Measurements from ENCODE around the gene NCBP2L. TPM values are rescaled to one million over a fixed set of nuclear protein-coding genes. Genes with fewer than 3 reads are reported as not detected.

NCBP2L gene
- total and polyA plus RNA-seq, 2 of the 8 experiments (the other 6 are each of a cell fraction or from before 2014, with no cell fraction given): not detected

DNA sequence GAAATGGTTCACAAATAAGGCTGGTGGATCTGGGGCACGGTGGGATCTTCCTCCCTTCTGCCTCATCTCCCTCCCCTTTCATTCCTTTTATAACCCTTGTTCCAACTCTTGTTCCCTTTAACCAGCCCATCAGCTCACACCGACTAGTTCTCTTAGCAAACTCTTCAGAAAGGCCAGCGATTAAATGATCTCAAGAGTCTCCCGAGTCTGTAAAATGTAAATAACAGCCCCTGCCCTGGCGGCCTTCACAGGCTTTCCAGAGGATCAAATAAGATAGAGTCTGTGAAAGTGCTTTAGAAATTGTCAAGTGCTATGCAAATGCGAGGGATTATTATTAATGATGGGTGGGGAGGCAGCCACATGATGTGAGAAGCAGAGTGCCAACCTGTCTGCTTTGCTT is 29.0 kb upstream of the NCBP2L start:
- H3K79me1 ChIP-seq (ENCODE audit: low read depth, low read length): no peaks in the 10 kb centered on the region
- no peaks in the 10 kb centered on the region for H4K20me1 ChIP-seq (replicated peaks in 1 of 2; ENCODE audit: control insufficient read depth in 1 of 2, insufficient read depth in 2 of 2, low read length in 2 of 2)
- H2AK5ac ChIP-seq (ENCODE audit: low read depth, low read length): no peak overlapping the region
- H2BK5ac ChIP-seq (ENCODE audit: low read depth, low read length): no peak overlapping the region
- ChIA-PET POLR2A (ENCODE audit: partially characterized antibody) (no interaction called here), CTCF (ENCODE audit: partially characterized antibody) (interaction anchor here (0.6 to 1.2 kb wide), 4 partner anchors 11 to 37 kb away, joined by 3 to 4 read pairs (median 4); partner anchors contain the start of gene NCBP2L)
- no peaks in the 10 kb centered on the region for H3K9me3 ChIP-seq (ENCODE audit: insufficient read depth in 2 of 2, low read depth in 1 of 2, low read length in 1 of 2)
- H3K79me2 ChIP-seq (ENCODE audit: control insufficient read depth in 1 of 2, insufficient read depth in 2 of 2, low read length in 2 of 2): no peaks in the 10 kb centered on the region
- H3K36me3 ChIP-seq (ENCODE audit: control insufficient read depth in 2 of 4, insufficient read depth in 4 of 4, low read length in 3 of 4): no peaks in the 10 kb centered on the region
- 76% methylated on average over 5 of the region's 6 CpGs; no CpG with 5 or more reads in 1 of the 2 experiments for WGBS, 2 experiments (ENCODE audit: extremely low coverage in 1 of 2, insufficient coverage in 1 of 2, insufficient read length in 1 of 2, insufficient replicate concordance in 2 of 2, low coverage in 1 of 2, low lambda C conversion rate in 2 of 2, missing lambda C conversion rate in 1 of 2)
- no peak overlapping the region for H2BK20ac ChIP-seq (ENCODE audit: low read length)
- no peak overlapping the region for H3K18ac ChIP-seq (ENCODE audit: extremely low read depth, low read length)
- no peak overlapping the region for H3K9ac ChIP-seq (replicated peaks in 1 of 4; ENCODE audit: extremely low read depth in 1 of 4, low read depth in 3 of 4, low read length in 3 of 4)
- no peaks in the 10 kb centered on the region for H3K23me2 ChIP-seq (ENCODE audit: low read depth, low read length)
- H3K14ac ChIP-seq (ENCODE audit: insufficient read length): no peak overlapping the region
- no peak overlapping the region for H3K4ac ChIP-seq (replicated peaks; ENCODE audit: insufficient read length, low read depth, low read length)
- no peak for DNase-seq (ENCODE audit: low read depth in 1 of 2, low spot score in 2 of 2)
- H4K5ac ChIP-seq (ENCODE audit: insufficient read length, low read depth, low read length): no peak overlapping the region
- H3K56ac ChIP-seq (replicated peaks; ENCODE audit: insufficient read length, low read depth, low read length): no peak overlapping the region
- H2AFZ ChIP-seq (ENCODE audit: low read length): no peak overlapping the region
- peaks cover 0 to 9% (median 2%) of the 10 kb centered on the region in 4 experiments; a peak in 4 of 7 replicates for H3K4me1 ChIP-seq (replicated peaks in 1 of 4; ENCODE audit: control insufficient read depth in 3 of 4, insufficient read depth in 4 of 4, low read length in 3 of 4)
- H2BK15ac ChIP-seq (ENCODE audit: low read length): no peak overlapping the region
- H3K27me3 ChIP-seq (replicated peaks in 1 of 4; ENCODE audit: control insufficient read depth in 3 of 4, extremely low read depth in 1 of 4, insufficient read depth in 3 of 4, low read length in 3 of 4): no peaks in the 10 kb centered on the region; a peak in 1 of 7 replicates
- H2BK12ac ChIP-seq (ENCODE audit: low read depth, low read length): no peak overlapping the region
- H4K91ac ChIP-seq (replicated peaks; ENCODE audit: insufficient read length, low read length): no peak overlapping the region
- no peak overlapping the region for H3K27ac ChIP-seq (ENCODE audit: low read depth, low read length)
- no peak for FAIRE-seq
- no peak overlapping the region for H3K4me3 ChIP-seq (ENCODE audit: extremely low read depth in 1 of 4, insufficient read depth in 2 of 4, low read depth in 3 of 4, low read length in 4 of 4)
- H3K4me2 ChIP-seq (ENCODE audit: insufficient read depth in 1 of 2, low read depth in 2 of 2, low read length in 2 of 2): no peak overlapping the region
- no peak overlapping the region for H3K23ac ChIP-seq (ENCODE audit: insufficient read length)
- H2BK120ac ChIP-seq (replicated peaks; ENCODE audit: low read depth, low read length): no peak overlapping the region
- no peak overlapping the region for H4K8ac ChIP-seq (ENCODE audit: extremely low read depth, insufficient read depth, low read length)
